Ishikawa (cell line): Measurements from ENCODE around the gene SRPK1.

Source experiments
- CEBPB ChIP-seq: IDR thresholded peaks from 2 replicates; pipeline ENCODE4 v1.6.1; 2012
- CREB1 ChIP-seq: IDR thresholded peaks from 2 replicates; pipeline ENCODE4 v1.6.1; 2012; ENCODE audit warnings: low read depth
- EGR1 ChIP-seq: IDR thresholded peaks from 2 replicates; pipeline ENCODE4 v1.6.1; 2012
- EP300 ChIP-seq: IDR thresholded peaks from 2 replicates; pipeline ENCODE4 v1.6.1; 2012; ENCODE audit warnings: borderline replicate concordance
- FOXM1 ChIP-seq: IDR thresholded peaks from 2 replicates; pipeline ENCODE4 v1.6.1; 2012; ENCODE audit warnings: low read depth, borderline replicate concordance
- RAD21 ChIP-seq: IDR thresholded peaks from 2 replicates; pipeline ENCODE4 v1.6.1; 2012; ENCODE audit warnings: low read depth
- TAF1 ChIP-seq: IDR thresholded peaks from 2 replicates; pipeline ENCODE4 v1.6.1; 2012; ENCODE audit warnings: low read depth, mild to moderate bottlenecking
- TCF12 ChIP-seq: IDR thresholded peaks from 2 replicates; pipeline ENCODE4 v1.6.1; 2012; ENCODE audit warnings: low read depth
- TEAD4 ChIP-seq: IDR thresholded peaks from 2 replicates; pipeline ENCODE4 v1.6.1; 2012
- YY1 ChIP-seq: IDR thresholded peaks from 2 replicates; pipeline ENCODE4 v1.6.1; 2012; ENCODE audit warnings: low read depth
- TF ChIP-seq, protein P1 (sequence below): IDR thresholded peaks from 2 replicates; pipeline ENCODE4 v1.6.1; 2012
- TF ChIP-seq, protein P2 (sequence below): IDR thresholded peaks from 2 replicates; pipeline ENCODE4 v1.6.1; 2012; ENCODE audit warnings: low read depth, mild to moderate bottlenecking
- TF ChIP-seq, protein P3 (sequence below): IDR thresholded peaks from 2 replicates; pipeline ENCODE4 v1.6.1; 2012

DNA sequence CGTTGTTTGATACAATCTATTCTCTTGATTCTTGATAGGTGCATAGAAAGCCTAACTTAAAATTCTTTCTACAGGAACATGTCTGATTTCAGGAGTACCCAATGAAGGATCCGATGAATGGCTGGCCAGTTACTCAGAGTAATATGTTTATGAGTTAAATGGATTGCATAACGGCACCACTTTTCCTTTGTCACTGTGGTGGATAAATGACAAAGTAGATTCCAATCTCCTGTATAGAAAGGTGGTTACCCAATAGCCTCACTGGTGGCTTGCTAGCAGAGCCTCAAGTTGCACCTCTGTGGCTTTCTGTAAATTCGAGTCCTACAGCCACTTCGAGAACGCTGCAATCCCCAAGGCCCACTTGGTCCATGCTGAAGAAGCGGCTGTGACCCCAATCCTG is 87.4 kb downstream of the SRPK1 start:
- no peak for TF ChIP-seq TCF12
- no peak for TF ChIP-seq YY1
- TF ChIP-seq CREB1, result no peak
- no peak for TF ChIP-seq TAF1
- TF ChIP-seq, protein P1, sequence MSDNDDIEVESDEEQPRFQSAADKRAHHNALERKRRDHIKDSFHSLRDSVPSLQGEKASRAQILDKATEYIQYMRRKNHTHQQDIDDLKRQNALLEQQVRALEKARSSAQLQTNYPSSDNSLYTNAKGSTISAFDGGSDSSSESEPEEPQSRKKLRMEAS, result no peak
- TF ChIP-seq, protein P2, sequence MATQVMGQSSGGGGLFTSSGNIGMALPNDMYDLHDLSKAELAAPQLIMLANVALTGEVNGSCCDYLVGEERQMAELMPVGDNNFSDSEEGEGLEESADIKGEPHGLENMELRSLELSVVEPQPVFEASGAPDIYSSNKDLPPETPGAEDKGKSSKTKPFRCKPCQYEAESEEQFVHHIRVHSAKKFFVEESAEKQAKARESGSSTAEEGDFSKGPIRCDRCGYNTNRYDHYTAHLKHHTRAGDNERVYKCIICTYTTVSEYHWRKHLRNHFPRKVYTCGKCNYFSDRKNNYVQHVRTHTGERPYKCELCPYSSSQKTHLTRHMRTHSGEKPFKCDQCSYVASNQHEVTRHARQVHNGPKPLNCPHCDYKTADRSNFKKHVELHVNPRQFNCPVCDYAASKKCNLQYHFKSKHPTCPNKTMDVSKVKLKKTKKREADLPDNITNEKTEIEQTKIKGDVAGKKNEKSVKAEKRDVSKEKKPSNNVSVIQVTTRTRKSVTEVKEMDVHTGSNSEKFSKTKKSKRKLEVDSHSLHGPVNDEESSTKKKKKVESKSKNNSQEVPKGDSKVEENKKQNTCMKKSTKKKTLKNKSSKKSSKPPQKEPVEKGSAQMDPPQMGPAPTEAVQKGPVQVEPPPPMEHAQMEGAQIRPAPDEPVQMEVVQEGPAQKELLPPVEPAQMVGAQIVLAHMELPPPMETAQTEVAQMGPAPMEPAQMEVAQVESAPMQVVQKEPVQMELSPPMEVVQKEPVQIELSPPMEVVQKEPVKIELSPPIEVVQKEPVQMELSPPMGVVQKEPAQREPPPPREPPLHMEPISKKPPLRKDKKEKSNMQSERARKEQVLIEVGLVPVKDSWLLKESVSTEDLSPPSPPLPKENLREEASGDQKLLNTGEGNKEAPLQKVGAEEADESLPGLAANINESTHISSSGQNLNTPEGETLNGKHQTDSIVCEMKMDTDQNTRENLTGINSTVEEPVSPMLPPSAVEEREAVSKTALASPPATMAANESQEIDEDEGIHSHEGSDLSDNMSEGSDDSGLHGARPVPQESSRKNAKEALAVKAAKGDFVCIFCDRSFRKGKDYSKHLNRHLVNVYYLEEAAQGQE, result no peak
- TF ChIP-seq EP300, result no peak
- TF ChIP-seq TEAD4, result no peak
- TF ChIP-seq, protein P3, sequence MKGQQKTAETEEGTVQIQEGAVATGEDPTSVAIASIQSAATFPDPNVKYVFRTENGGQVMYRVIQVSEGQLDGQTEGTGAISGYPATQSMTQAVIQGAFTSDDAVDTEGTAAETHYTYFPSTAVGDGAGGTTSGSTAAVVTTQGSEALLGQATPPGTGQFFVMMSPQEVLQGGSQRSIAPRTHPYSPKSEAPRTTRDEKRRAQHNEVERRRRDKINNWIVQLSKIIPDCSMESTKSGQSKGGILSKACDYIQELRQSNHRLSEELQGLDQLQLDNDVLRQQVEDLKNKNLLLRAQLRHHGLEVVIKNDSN, result no peak
- no peak for TF ChIP-seq RAD21
- TF ChIP-seq CEBPB, result no peak
- no peak for TF ChIP-seq EGR1
- no peak for TF ChIP-seq FOXM1
